Measurements from ENCODE around the gene HYKK. TPM values are rescaled to one million over a fixed set of nuclear protein-coding genes. Genes with fewer than 3 reads are reported as not detected.

Gene HYKK
- total and polyA plus RNA-seq, 2 of the 8 experiments (the other 6 are each of a cell fraction or from before 2014, with no cell fraction given) = 2.0 to 3.7 TPM

DNA sequence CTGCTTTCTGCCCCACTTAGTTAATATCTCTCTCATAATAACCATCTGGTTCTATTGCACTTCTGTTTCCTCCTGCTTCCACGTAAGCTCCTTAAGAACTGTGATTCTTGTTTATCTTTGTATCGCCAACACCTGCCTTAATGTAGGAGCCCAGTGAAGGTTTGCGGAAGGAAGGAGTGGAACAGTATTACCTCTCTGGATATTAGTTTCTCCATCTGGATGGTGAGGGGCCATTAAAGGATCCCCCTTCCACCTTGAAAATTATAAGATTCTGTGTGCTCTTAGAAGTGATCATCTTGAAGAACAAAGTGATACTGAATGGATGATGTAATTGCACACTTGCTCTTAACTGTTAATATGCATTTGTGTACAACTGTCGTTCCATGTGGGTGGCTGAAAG, 60.2 kb downstream of the HYKK start:
- H4K20me1 ChIP-seq (replicated peaks in 1 of 2; ENCODE audit: control insufficient read depth in 1 of 2, insufficient read depth in 2 of 2, low read length in 2 of 2) = no peaks in the 10 kb centered on the region
- H2BK5ac ChIP-seq (ENCODE audit: low read depth, low read length) = no peak overlapping the region
- no peak overlapping the region for H3K4ac ChIP-seq (replicated peaks; ENCODE audit: insufficient read length, low read depth, low read length)
- H3K56ac ChIP-seq (replicated peaks; ENCODE audit: insufficient read length, low read depth, low read length) = no peak overlapping the region
- H3K23ac ChIP-seq (ENCODE audit: insufficient read length) = no peak overlapping the region
- H3K79me2 ChIP-seq (ENCODE audit: control insufficient read depth in 1 of 2, insufficient read depth in 2 of 2, low read length in 2 of 2) = peaks cover 0 to 43% of the 10 kb centered on the region in 2 experiments; a peak in 2 of 4 replicates
- no peaks in the 10 kb centered on the region for H3K9me3 ChIP-seq (ENCODE audit: insufficient read depth in 2 of 2, low read depth in 1 of 2, low read length in 1 of 2)
- 0 out of 8 replicates have a peak overlapping the region, but pooled peaks of 1 of the 4 experiments have one; percentile 3 for H3K4me3 ChIP-seq (ENCODE audit: extremely low read depth in 1 of 4, insufficient read depth in 2 of 4, low read depth in 3 of 4, low read length in 4 of 4)
- H2BK12ac ChIP-seq (ENCODE audit: low read depth, low read length) = no peak overlapping the region
- H3K4me1 ChIP-seq (replicated peaks in 1 of 4; ENCODE audit: control insufficient read depth in 3 of 4, insufficient read depth in 4 of 4, low read length in 3 of 4) = peaks cover 3 to 10% (median 4%) of the 10 kb centered on the region in 4 experiments; a peak in 6 of 7 replicates
- H3K4me2 ChIP-seq (ENCODE audit: insufficient read depth in 1 of 2, low read depth in 2 of 2, low read length in 2 of 2) = peak overlapping the region; percentile 3 to 4; a peak in 2 of 4 replicates
- POLR2A ChIA-PET (ENCODE audit: partially characterized antibody) = no interaction called here
- no peaks in the 10 kb centered on the region for H3K79me1 ChIP-seq (ENCODE audit: low read depth, low read length)
- no peak overlapping the region for H4K5ac ChIP-seq (ENCODE audit: insufficient read length, low read depth, low read length)
- CTCF ChIA-PET (ENCODE audit: partially characterized antibody) = interaction anchor here (1.5 to 1.7 kb wide), 2 partner anchors 10 to 260 kb away, joined by 4 to 5 read pairs; no protein-coding TSS in a partner anchor
- H3K14ac ChIP-seq (ENCODE audit: insufficient read length) = no peak overlapping the region
- H2BK20ac ChIP-seq (ENCODE audit: low read length) = no peak overlapping the region
- H2AK5ac ChIP-seq (ENCODE audit: low read depth, low read length) = no peak overlapping the region
- no peak overlapping the region for H4K91ac ChIP-seq (replicated peaks; ENCODE audit: insufficient read length, low read length)
- no peak overlapping the region for H3K18ac ChIP-seq (ENCODE audit: extremely low read depth, low read length)
- no peak overlapping the region for H3K27ac ChIP-seq (ENCODE audit: low read depth, low read length)
- H3K27me3 ChIP-seq (replicated peaks in 1 of 4; ENCODE audit: control insufficient read depth in 3 of 4, extremely low read depth in 1 of 4, insufficient read depth in 3 of 4, low read length in 3 of 4) = no peaks in the 10 kb centered on the region
- no peak overlapping the region for H2AFZ ChIP-seq (ENCODE audit: low read length)
- H4K8ac ChIP-seq (ENCODE audit: extremely low read depth, insufficient read depth, low read length) = no peak overlapping the region
- H2BK15ac ChIP-seq (ENCODE audit: low read length) = no peak overlapping the region
- no peak for FAIRE-seq
- no peaks in the 10 kb centered on the region for H3K36me3 ChIP-seq (ENCODE audit: control insufficient read depth in 2 of 4, insufficient read depth in 4 of 4, low read length in 3 of 4)
- WGBS, 2 experiments (ENCODE audit: extremely low coverage in 1 of 2, insufficient coverage in 1 of 2, insufficient read length in 1 of 2, insufficient replicate concordance in 2 of 2, low coverage in 1 of 2, low lambda C conversion rate in 2 of 2, missing lambda C conversion rate in 1 of 2) = 90% methylated on average over 4 of the region's 4 CpGs; no CpG with 5 or more reads in 1 of the 2 experiments
- no peak for DNase-seq (ENCODE audit: low read depth in 1 of 2, low spot score in 2 of 2)
- H2BK120ac ChIP-seq (replicated peaks; ENCODE audit: low read depth, low read length) = no peak overlapping the region
- no peak overlapping the region for H3K9ac ChIP-seq (replicated peaks in 1 of 4; ENCODE audit: extremely low read depth in 1 of 4, low read depth in 3 of 4, low read length in 3 of 4)
- H3K23me2 ChIP-seq (ENCODE audit: low read depth, low read length) = peaks cover 5% of the 10 kb centered on the region; the same call in 1 of the 2 replicates
- no peak for TF ChIP-seq CHD2 (IDR thresholded peaks at IDR 0.05; ENCODE audit: low read length)
- TF ChIP-seq TCF12 (IDR thresholded peaks at IDR 0.05; ENCODE audit: low read depth, low read length) = no peak
- TF ChIP-seq RBBP5 (IDR thresholded peaks at IDR 0.05; ENCODE audit: borderline replicate concordance, low read depth, low read length) = no peak
- TF ChIP-seq, protein P1, sequence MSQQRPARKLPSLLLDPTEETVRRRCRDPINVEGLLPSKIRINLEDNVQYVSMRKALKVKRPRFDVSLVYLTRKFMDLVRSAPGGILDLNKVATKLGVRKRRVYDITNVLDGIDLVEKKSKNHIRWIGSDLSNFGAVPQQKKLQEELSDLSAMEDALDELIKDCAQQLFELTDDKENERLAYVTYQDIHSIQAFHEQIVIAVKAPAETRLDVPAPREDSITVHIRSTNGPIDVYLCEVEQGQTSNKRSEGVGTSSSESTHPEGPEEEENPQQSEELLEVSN (IDR thresholded peaks at IDR 0.05) = no peak
- TF ChIP-seq, protein P2, sequence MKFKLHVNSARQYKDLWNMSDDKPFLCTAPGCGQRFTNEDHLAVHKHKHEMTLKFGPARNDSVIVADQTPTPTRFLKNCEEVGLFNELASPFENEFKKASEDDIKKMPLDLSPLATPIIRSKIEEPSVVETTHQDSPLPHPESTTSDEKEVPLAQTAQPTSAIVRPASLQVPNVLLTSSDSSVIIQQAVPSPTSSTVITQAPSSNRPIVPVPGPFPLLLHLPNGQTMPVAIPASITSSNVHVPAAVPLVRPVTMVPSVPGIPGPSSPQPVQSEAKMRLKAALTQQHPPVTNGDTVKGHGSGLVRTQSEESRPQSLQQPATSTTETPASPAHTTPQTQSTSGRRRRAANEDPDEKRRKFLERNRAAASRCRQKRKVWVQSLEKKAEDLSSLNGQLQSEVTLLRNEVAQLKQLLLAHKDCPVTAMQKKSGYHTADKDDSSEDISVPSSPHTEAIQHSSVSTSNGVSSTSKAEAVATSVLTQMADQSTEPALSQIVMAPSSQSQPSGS (IDR thresholded peaks at IDR 0.05; ENCODE audit: low read length) = no peak
- TF ChIP-seq POLR2A (IDR thresholded peaks at IDR 0.05; ENCODE audit: control extremely low read depth in 1 of 2, low read depth in 2 of 2, low read length in 2 of 2) = no peak
- TF ChIP-seq CHD1 (IDR thresholded peaks at IDR 0.05; ENCODE audit: low read depth, low read length) = no peak
- no peak for TF ChIP-seq SP4 (IDR thresholded peaks at IDR 0.05; ENCODE audit: low read length)
- no peak for TF ChIP-seq GTF2F1 (IDR thresholded peaks at IDR 0.05; ENCODE audit: borderline replicate concordance, low read depth, low read length)
- no peak for TF ChIP-seq ASH2L (IDR thresholded peaks at IDR 0.05; ENCODE audit: low read length)
- TF ChIP-seq KDM5A (IDR thresholded peaks at IDR 0.05; ENCODE audit: low read length) = no peak
- no peak for TF ChIP-seq TAF7 (optimal IDR thresholded peaks at IDR 0.05; ENCODE audit: borderline replicate concordance, low read depth, low read length)
- TF ChIP-seq JUND (IDR thresholded peaks at IDR 0.05; ENCODE audit: low read length) = no peak
